ENCODE data around the gene SPSB1. TPM values are rescaled to one million over a fixed set of nuclear protein-coding genes. Genes with fewer than 3 reads are reported as not detected.

Gene SPSB1
- total and polyA plus RNA-seq, 8 donors: 2.3 to 28.7 (median 14.9) TPM

- TF ChIP-seq POLR2AphosphoS5 (IDR thresholded peaks at IDR 0.05): no peak
- TF ChIP-seq CTCF (IDR thresholded peaks at IDR 0.05): no peak
- no peak for TF ChIP-seq POLR2A (IDR thresholded peaks at IDR 0.05)
- TF ChIP-seq EP300 (IDR thresholded peaks at IDR 0.05): no peak
- H3K4me1 ChIP-seq: peaks cover 8 to 17% (median 13%) of the 10 kb centered on the region in 4 donors
- no peak overlapping the region for H3K27ac ChIP-seq
- 90 to 94% (median 92%) methylated on average over 20 to 50 of the region's 50 CpGs for WGBS, 5 donors
- intact Hi-C loops (cut with DNase I; ENCODE audit: low total_unique reads): loop anchor here (10.0 kb wide), 1 partner anchor 331 kb away; no protein-coding TSS in a partner anchor
- H3K27me3 ChIP-seq: no peaks in the 10 kb centered on the region
- H3K4me3 ChIP-seq: no peak overlapping the region
- peaks cover 38 to 74% (median 68%) of the 10 kb centered on the region in 4 donors for H3K36me3 ChIP-seq
- H3K9me3 ChIP-seq: no peaks in the 10 kb centered on the region
- DNase-seq: no peak
Measured at GRCh38 chr1:9263984-9264872, 28.5 kb upstream of the SPSB1 start.

- no peak for TF ChIP-seq EP300 (IDR thresholded peaks at IDR 0.05)
- no peak for TF ChIP-seq POLR2A (IDR thresholded peaks at IDR 0.05)
- TF ChIP-seq POLR2AphosphoS5 (IDR thresholded peaks at IDR 0.05): no peak
- no peak for TF ChIP-seq CTCF (IDR thresholded peaks at IDR 0.05)
- H3K36me3 ChIP-seq: peaks cover 38 to 82% (median 76%) of the 10 kb centered on the region in 4 donors
- 91 to 93% (median 92%) methylated on average over 10 of the region's 10 CpGs for WGBS, 5 donors
Measured at GRCh38 chr1:9265037-9265436, 27.7 kb upstream of the SPSB1 start.

GRCh38 chr1:9265968-9266367 lies 26.7 kb upstream of the SPSB1 start:
- no peaks in the 10 kb centered on the region for H3K9me3 ChIP-seq
- peaks cover 38 to 81% (median 79%) of the 10 kb centered on the region in 4 donors for H3K36me3 ChIP-seq
- H3K4me1 ChIP-seq: peaks cover 8 to 17% (median 13%) of the 10 kb centered on the region in 4 donors
- 80 to 91% (median 86%) methylated on average over 7 to 12 of the region's 12 CpGs for WGBS, 5 donors
- no peaks in the 10 kb centered on the region for H3K27me3 ChIP-seq
- peak overlapping the region in 1 of 5 donors; percentile 66 for H3K27ac ChIP-seq
- intact Hi-C loops (cut with DNase I; ENCODE audit: low total_unique reads): loop anchor here (5.0 to 10.0 kb wide), 2 partner anchors 226 to 329 kb away; no protein-coding TSS in a partner anchor
- no peak overlapping the region for H3K4me3 ChIP-seq
- no peak for DNase-seq
- TF ChIP-seq POLR2AphosphoS5 (IDR thresholded peaks at IDR 0.05) (no peak), CTCF (IDR thresholded peaks at IDR 0.05) (no peak), EP300 (IDR thresholded peaks at IDR 0.05) (no peak)

More at GRCh38 chr1:9265037-9265436, 27.7 kb upstream of the SPSB1 start:
- Histone ChIP-seq H3K27ac (no peak overlapping the region), H3K27me3 (no peaks in the 10 kb centered on the region), H3K4me1 (peaks cover 8 to 17% (median 13%) of the 10 kb centered on the region in 4 donors), H3K9me3 (no peaks in the 10 kb centered on the region), H3K4me3 (no peak overlapping the region)
- intact Hi-C loops (cut with DNase I; ENCODE audit: low total_unique reads): loop anchor here (5.0 to 10.0 kb wide), 2 partner anchors 227 to 330 kb away; no protein-coding TSS in a partner anchor
- DNase-seq: no peak

- intact Hi-C loops (cut with DNase I; ENCODE audit: low total_unique reads): loop anchor here (5.0 to 10.0 kb wide), 2 partner anchors 225 to 327 kb away; no protein-coding TSS in a partner anchor
- Histone ChIP-seq H3K4me1 (peaks cover 8 to 17% (median 13%) of the 10 kb centered on the region in 4 donors), H3K4me3 (no peak overlapping the region), H3K36me3 (peaks cover 34 to 79% (median 76%) of the 10 kb centered on the region in 4 donors), H3K27ac (peak overlapping the region in 1 of 5 donors; percentile 66), H3K9me3 (no peaks in the 10 kb centered on the region), H3K27me3 (no peaks in the 10 kb centered on the region)
- DNase-seq: no peak
- 61 to 86% (median 76%) methylated on average over 6 to 7 of the region's 7 CpGs for WGBS, 5 donors
- no peak for TF ChIP-seq POLR2AphosphoS5 (IDR thresholded peaks at IDR 0.05)
- peak in 2 of 7 experiments; percentile 2 to 4 for TF ChIP-seq CTCF (IDR thresholded peaks at IDR 0.05)
- TF ChIP-seq EP300 (IDR thresholded peaks at IDR 0.05): no peak
Measured at GRCh38 chr1:9267352-9267686, 25.4 kb upstream of the SPSB1 start.

Data from stomach (tissue), 9 donors.